NT2/D1 (cell line): ENCODE results near the gene AHNAK2.
"Not testable (repeated sequence)": the region's sequence is repeated elsewhere in the genome, so short reads cannot be mapped to it uniquely, and the experiment has no call there.

Source experiments
- DNase-seq: peaks from one replicate; pipeline ENCODE4 v3.0.0-alpha.2; 2011; ENCODE audit warnings: low read depth, low spot score
- H3K27me3 ChIP-seq: 2 replicates; pipeline ENCODE4 v1.6.0; 2011; ENCODE audit warnings: mild to moderate bottlenecking; ENCODE audit not compliant: insufficient read length, insufficient read depth
- H3K36me3 ChIP-seq: 2 replicates; pipeline ENCODE4 v1.6.1; 2011; ENCODE audit warnings: mild to moderate bottlenecking, low read length, mixed read lengths; ENCODE audit not compliant: insufficient read depth, insufficient read length
- H3K4me1 ChIP-seq: 2 replicates; pipeline ENCODE4 v1.5.1; 2011; ENCODE audit not compliant: insufficient read depth, insufficient read length
- H3K4me3 ChIP-seq: 2 replicates; pipeline ENCODE4 v1.5.1; 2011; ENCODE audit warnings: low read depth; ENCODE audit not compliant: insufficient read length
- H3K9ac ChIP-seq: 2 replicates; pipeline ENCODE4 v1.6.0; 2011; ENCODE audit warnings: low read depth; ENCODE audit not compliant: insufficient read length
- H3K9me3 ChIP-seq: 2 replicates; pipeline ENCODE4 v1.5.1; 2011; ENCODE audit warnings: mild to moderate bottlenecking, low read length; ENCODE audit not compliant: insufficient read depth
- SUZ12 ChIP-seq: IDR thresholded peaks from 2 replicates; pipeline ENCODE4 v1.6.1; 2011; ENCODE audit not compliant: insufficient read length, insufficient read depth; ENCODE audit errors: extremely low read depth
- YY1 ChIP-seq: IDR thresholded peaks from 2 replicates; pipeline ENCODE4 v1.6.1; 2011; ENCODE audit not compliant: insufficient read length, insufficient read depth
- ZNF274 ChIP-seq: IDR thresholded peaks from 2 replicates; pipeline ENCODE4 v1.6.1; 2011; ENCODE audit warnings: mild to moderate bottlenecking, low read depth, low read length

AHNAK2 gene

DNA sequence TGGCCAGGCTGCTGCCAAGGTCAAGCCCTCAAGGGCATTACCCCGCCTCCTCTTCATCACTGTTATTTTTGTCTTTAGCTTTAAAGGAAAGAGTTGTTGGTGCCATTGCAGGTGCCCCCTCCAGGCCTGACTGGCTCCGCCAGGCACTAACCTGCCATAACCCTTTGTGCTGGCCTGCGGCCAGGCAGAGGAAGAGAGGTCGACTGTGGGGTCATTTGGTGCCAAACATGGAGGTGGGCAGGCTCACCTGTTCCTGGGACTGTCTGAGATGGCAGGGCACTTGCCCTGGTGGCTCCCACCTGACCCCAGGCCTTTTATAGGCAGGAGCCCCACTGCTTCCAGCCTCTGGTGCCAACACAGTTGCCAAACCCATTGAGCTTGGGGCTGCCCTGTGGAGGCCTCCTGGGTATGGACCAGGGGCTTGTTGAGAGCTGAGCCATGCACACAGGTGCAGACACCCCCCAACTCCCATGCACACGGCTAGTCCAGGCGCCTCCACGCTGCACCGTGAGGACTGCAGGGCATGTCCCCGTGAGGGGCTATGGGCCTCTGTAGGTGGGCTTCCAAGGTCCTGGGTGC is 82.9 kb downstream of the AHNAK2 start:
- Histone ChIP-seq H3K4me1 (no peaks in the 10 kb centered on the region), H3K27me3 (no peaks in the 10 kb centered on the region), H3K4me3 (no peak overlapping the region), H3K36me3 (peaks cover 7% of the 10 kb centered on the region), H3K9ac (no peak overlapping the region), H3K9me3 (no peaks in the 10 kb centered on the region)
- no peak for DNase-seq
- no peak for TF ChIP-seq YY1
- no peak for TF ChIP-seq ZNF274
- TF ChIP-seq SUZ12 = no peak

DNA sequence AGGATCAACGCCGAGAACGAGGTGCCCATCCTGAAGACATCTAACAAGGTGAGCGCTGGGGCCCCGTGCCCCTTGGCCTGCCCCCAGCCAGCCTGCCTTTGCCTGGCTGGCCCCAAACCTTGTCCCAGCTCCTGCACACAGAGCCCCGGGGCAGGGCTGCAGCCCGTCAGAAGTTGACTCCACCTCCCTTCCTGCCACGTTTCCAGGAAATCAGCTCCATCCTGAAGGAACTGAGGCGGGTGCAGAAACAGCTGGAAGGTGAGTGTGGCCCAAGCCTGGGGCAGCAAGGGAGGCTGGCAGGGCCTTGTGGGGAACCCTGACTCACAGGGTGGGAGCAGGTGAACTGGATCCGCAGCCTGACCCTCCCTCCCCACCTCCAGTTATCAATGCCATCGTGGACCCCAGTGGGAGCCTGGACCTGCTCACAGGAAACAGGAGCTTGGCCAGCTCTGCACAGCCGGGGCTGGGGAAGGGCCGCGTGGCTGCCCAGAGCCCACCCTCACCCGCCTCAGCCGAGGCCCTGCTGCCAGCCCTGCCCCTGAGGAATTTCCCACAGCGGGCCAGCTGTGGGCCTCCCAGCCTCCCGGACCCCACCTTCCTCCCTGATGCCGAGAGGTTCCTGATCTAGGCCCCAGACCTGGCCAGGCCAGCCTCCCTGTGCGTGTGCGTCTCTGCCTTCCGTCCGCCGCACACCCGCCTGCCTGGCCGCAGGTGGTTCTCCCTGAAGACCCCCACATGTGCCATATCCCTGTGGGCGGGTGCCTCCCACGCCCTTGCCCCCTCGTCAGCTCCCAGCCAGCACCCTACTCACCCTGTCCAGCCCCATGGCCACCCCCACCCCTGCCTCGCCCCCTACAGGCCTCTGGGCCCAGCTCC is 83.6 kb downstream of the AHNAK2 start:
- no peak overlapping the region for H3K4me3 ChIP-seq
- no peaks in the 10 kb centered on the region for H3K27me3 ChIP-seq
- no peak overlapping the region for H3K9ac ChIP-seq
- DNase-seq = no peak
- TF ChIP-seq YY1 = no peak
- TF ChIP-seq SUZ12 = no peak
- no peak for TF ChIP-seq ZNF274
- no peaks in the 10 kb centered on the region for H3K9me3 ChIP-seq
- peaks cover 8% of the 10 kb centered on the region for H3K36me3 ChIP-seq
- H3K4me1 ChIP-seq = no peaks in the 10 kb centered on the region

DNA sequence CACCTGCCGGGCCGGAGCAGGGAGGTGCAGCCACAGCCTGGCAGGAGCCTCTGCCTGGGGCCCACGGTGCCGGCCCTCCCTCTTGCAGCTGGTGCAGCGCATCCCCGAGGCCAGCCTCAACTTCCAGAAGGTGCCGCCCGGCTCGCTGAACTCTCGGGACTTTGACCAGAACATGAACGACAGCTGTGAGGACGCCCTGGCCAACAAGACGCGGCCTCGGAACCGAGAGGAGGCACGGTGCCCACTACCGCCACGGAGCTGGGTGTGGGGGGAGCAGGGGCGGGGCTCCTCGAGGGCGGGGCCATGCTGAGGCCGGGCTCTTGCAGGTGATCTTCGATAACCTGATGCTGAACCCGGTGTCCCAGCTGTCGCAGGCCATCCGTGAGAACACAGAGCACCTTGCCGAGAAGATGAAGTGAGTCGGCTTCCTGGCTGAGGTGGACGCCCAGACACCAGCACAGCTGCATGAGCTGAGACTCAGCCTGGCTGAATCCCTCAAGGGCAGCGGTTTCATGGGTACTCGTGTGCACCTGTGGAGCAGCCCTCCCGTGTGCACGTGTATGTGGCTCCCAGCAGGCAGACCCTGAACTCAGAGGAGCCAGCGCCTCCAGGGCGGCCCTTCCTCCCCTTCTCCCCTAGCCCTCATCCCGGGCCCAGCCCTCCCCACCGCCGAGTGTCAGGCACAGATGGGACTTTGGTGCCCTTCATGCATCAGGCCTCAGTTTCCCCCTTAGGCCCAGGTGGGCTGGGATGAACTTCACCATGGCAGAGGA is 84.6 kb downstream of the AHNAK2 start:
- H3K4me1 ChIP-seq = no peaks in the 10 kb centered on the region
- no peak overlapping the region for H3K9ac ChIP-seq
- no peak overlapping the region for H3K4me3 ChIP-seq
- H3K36me3 ChIP-seq = peaks cover 16% of the 10 kb centered on the region
- H3K9me3 ChIP-seq = no peaks in the 10 kb centered on the region
- H3K27me3 ChIP-seq = no peaks in the 10 kb centered on the region
- DNase-seq = no peak
- TF ChIP-seq SUZ12 (no peak), ZNF274 (no peak), YY1 (no peak)

- peaks cover 21% of the 10 kb centered on the region for H3K36me3 ChIP-seq
- no peaks in the 10 kb centered on the region for H3K27me3 ChIP-seq
- no peaks in the 10 kb centered on the region for H3K9me3 ChIP-seq
- no peak overlapping the region for H3K9ac ChIP-seq
- DNase-seq = no peak
- H3K4me1 ChIP-seq = no peaks in the 10 kb centered on the region
- no peak overlapping the region for H3K4me3 ChIP-seq
- TF ChIP-seq YY1 (no peak), SUZ12 (no peak), ZNF274 (no peak)
Observed at GRCh38 chr14:104892531-104893434, 85.4 kb downstream of the AHNAK2 start.

GRCh38 chr14:104891664-104892530 is 86.3 kb downstream of the AHNAK2 start:
- no peaks in the 10 kb centered on the region for H3K4me1 ChIP-seq
- no peaks in the 10 kb centered on the region for H3K27me3 ChIP-seq
- no peaks in the 10 kb centered on the region for H3K9me3 ChIP-seq
- H3K9ac ChIP-seq = no peak overlapping the region
- no peak for DNase-seq
- no peak for TF ChIP-seq ZNF274
- TF ChIP-seq YY1 = no peak
- TF ChIP-seq SUZ12 = no peak
- no peak overlapping the region for H3K4me3 ChIP-seq
- H3K36me3 ChIP-seq = peaks cover 26% of the 10 kb centered on the region

DNA sequence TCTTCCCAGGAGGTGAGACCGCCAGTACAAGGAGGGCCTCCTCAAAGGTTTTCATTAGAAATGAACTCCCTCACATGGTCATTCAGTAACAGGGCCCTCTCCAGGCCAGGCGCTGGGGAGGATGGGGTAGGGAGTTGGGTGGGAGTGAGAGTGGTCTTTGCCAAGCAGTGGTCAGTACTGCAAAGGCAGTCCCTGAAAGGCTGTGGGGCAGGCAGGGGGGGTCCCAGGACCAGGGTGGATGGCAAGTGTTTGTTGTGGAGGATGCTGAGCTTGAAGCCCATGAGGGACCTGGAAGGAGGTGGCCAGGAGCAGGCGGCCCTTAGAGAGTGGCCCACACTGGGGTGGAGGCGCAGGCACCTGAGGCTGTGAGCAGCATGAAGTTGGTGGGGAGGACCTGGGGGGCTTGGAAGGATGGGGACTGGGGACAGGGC is 87.0 kb downstream of the AHNAK2 start:
- no peaks in the 10 kb centered on the region for H3K27me3 ChIP-seq
- H3K4me3 ChIP-seq = no peak overlapping the region
- no peaks in the 10 kb centered on the region for H3K4me1 ChIP-seq
- H3K9ac ChIP-seq = no peak overlapping the region
- no peaks in the 10 kb centered on the region for H3K9me3 ChIP-seq
- TF ChIP-seq SUZ12 (no peak), YY1 (no peak), ZNF274 (no peak)
- peaks cover 34% of the 10 kb centered on the region for H3K36me3 ChIP-seq
- no peak for DNase-seq

DNA sequence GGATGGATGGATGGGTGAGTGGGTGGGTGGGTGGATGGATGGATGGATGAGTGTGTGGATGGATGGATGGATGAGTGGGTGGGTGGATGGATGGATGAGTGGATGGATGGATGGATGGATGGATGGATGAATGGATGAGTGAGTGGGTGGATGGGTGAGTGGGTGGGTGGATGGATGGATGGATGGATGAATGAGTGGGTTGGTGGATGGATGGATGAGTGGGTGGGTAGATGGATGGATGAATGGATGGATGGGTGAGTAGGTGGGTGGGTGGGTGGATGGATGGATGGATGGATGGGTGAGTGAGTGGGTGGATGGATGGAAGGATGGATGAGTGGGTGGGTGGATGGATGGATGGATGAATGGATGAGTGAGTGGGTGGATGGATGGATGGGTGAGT is 87.9 kb downstream of the AHNAK2 start:
- not testable (repeated sequence) for H3K4me1 ChIP-seq, H3K9ac ChIP-seq, H3K27me3 ChIP-seq, H3K9me3 ChIP-seq, DNase-seq, H3K4me3 ChIP-seq
- peaks cover 42% of the 10 kb centered on the region for H3K36me3 ChIP-seq
